ENCODE measurements around the gene SPTBN1.

Gene SPTBN1

DNA sequence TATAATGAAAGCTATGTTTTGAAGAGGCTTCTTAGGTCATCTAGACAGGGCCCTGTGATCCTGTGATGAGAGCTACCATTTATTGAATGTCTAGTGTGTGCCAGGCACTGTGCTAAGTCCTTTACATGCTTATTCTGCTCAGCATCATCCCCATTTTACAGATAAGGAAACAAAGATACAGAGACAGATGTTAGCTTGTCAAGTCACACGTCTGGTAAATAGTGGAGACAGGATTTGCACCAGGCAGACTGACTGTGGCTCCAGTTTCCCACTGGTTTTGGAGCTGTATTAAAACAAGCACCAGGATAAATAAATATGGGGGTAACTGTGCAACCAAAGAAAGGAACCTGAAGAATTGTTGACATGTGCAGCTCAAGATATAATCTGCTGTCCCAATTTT is 248.1 kb downstream of the SPTBN1 start:
- Histone ChIP-seq H3K4me3 (ENCODE audit: low read depth, low read length, poor library complexity, severe bottlenecking) (no peak overlapping the region), H3K9me2 (ENCODE audit: low read depth, low read length) (no peaks in the 10 kb centered on the region), H3K27me3 (ENCODE audit: insufficient read depth, low read length) (no peaks in the 10 kb centered on the region), H3F3A (ENCODE audit: insufficient read depth, low read length) (no peaks in the 10 kb centered on the region), H4K20me1 (ENCODE audit: insufficient read depth, low read length) (no peaks in the 10 kb centered on the region), H3K79me2 (ENCODE audit: insufficient read depth, low read length) (no peaks in the 10 kb centered on the region), H2AFZ (ENCODE audit: low read length) (0 out of 2 replicates have a peak overlapping the region, but pooled peaks have one; percentile 52), H3K9me3 (ENCODE audit: low read length) (no peaks in the 10 kb centered on the region), H3K4me1 (ENCODE audit: insufficient read depth, low read length, severe bottlenecking) (peaks cover 13% of the 10 kb centered on the region), H3K9ac (ENCODE audit: low read length) (no peak overlapping the region), H3K4me2 (ENCODE audit: low read length) (no peak overlapping the region), H3K27ac (ENCODE audit: low read depth, low read length, poor library complexity, severe bottlenecking) (no peak overlapping the region), H3K36me3 (ENCODE audit: insufficient read depth, low read length) (no peaks in the 10 kb centered on the region)
- no peak for TF ChIP-seq EZH2 (IDR thresholded peaks at IDR 0.05; ENCODE audit: borderline replicate concordance, low read length)
- TF ChIP-seq, protein P1, sequence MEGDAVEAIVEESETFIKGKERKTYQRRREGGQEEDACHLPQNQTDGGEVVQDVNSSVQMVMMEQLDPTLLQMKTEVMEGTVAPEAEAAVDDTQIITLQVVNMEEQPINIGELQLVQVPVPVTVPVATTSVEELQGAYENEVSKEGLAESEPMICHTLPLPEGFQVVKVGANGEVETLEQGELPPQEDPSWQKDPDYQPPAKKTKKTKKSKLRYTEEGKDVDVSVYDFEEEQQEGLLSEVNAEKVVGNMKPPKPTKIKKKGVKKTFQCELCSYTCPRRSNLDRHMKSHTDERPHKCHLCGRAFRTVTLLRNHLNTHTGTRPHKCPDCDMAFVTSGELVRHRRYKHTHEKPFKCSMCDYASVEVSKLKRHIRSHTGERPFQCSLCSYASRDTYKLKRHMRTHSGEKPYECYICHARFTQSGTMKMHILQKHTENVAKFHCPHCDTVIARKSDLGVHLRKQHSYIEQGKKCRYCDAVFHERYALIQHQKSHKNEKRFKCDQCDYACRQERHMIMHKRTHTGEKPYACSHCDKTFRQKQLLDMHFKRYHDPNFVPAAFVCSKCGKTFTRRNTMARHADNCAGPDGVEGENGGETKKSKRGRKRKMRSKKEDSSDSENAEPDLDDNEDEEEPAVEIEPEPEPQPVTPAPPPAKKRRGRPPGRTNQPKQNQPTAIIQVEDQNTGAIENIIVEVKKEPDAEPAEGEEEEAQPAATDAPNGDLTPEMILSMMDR (IDR thresholded peaks at IDR 0.05; ENCODE audit: low read length) = no peak

DNA sequence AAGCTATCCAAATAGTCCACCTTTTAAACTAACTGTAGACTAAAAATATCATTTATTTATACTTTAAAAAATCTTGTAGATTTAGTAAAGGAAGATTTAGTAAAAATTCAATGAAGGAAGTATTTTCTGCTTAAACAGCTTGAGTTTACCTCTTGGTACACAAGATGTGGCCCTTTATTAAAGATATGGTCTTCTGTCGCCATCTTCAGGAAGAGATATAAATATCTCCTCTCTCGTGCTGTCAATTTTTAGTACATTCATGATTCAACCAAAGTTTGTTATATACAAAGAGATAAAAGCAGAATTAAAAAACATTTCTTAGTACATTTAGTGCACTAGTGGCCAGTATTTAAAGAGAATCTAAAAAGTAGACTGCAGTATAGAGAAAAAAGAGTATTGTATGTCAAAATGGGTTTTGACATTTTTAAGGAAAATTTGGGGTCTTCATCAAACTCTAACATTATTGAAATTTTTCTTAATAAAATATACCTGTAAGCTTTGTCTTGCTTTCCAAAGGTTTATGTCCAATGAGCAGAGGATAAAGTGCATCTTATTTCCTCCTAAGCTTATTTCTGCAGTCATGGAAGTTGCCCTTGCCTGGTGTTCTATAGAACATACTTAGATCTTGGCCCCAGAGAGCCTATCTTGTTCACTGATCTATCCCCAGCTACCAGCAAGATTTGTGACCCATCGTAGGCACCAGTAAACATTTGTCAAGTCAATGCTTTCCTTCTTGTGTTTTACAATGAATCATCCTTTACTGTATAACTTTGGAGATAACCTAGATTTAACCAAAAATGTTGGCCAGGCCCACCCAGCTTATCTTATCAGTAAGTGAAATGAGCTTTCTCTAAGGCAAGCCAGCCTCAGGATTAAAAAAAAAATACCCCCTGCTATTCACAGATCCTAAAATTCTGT is 248.8 kb downstream of the SPTBN1 start:
- Histone ChIP-seq H3K9me2 (ENCODE audit: low read depth, low read length) (no peaks in the 10 kb centered on the region), H3K4me3 (ENCODE audit: low read depth, low read length, poor library complexity, severe bottlenecking) (no peak overlapping the region), H3K9ac (ENCODE audit: low read length) (no peak overlapping the region), H3K79me2 (ENCODE audit: insufficient read depth, low read length) (no peaks in the 10 kb centered on the region), H3K4me2 (ENCODE audit: low read length) (no peak overlapping the region), H3K9me3 (ENCODE audit: low read length) (no peaks in the 10 kb centered on the region), H2AFZ (ENCODE audit: low read length) (0 out of 2 replicates have a peak overlapping the region, but pooled peaks have one; percentile 52), H3F3A (ENCODE audit: insufficient read depth, low read length) (no peaks in the 10 kb centered on the region), H3K4me1 (ENCODE audit: insufficient read depth, low read length, severe bottlenecking) (peaks cover 18% of the 10 kb centered on the region), H3K27me3 (ENCODE audit: insufficient read depth, low read length) (no peaks in the 10 kb centered on the region), H3K27ac (ENCODE audit: low read depth, low read length, poor library complexity, severe bottlenecking) (no peak overlapping the region), H3K36me3 (ENCODE audit: insufficient read depth, low read length) (no peaks in the 10 kb centered on the region), H4K20me1 (ENCODE audit: insufficient read depth, low read length) (no peaks in the 10 kb centered on the region)
- no peak for TF ChIP-seq EZH2 (IDR thresholded peaks at IDR 0.05; ENCODE audit: borderline replicate concordance, low read length)
- TF ChIP-seq, protein P1 (IDR thresholded peaks at IDR 0.05; ENCODE audit: low read length) = peak; percentile 62

DNA sequence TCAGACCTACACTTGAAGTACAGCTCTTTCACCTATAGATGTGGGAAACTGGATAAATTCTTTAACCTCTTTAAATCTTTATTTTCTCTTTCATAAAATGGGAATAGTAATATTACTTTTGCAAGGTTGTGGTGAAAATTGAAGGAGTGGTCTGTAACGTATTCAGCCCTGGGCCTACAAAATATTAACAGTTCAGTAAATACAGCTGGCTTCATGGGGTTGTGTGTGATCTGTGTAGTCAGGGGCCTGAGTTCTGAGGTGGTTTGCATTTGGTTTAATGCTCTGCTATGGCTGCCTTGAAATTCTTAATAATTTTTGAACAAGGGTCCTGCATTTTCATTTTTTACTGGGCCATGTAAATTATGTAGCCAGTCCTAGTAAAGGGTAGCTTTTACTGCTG is 250.5 kb downstream of the SPTBN1 start:
- H4K20me1 ChIP-seq (ENCODE audit: insufficient read depth, low read length) = no peaks in the 10 kb centered on the region
- no peak overlapping the region for H2AFZ ChIP-seq (ENCODE audit: low read length)
- TF ChIP-seq, protein P1 (IDR thresholded peaks at IDR 0.05; ENCODE audit: low read length) = no peak
- TF ChIP-seq EZH2 (IDR thresholded peaks at IDR 0.05; ENCODE audit: borderline replicate concordance, low read length) = no peak
- no peak overlapping the region for H3K9ac ChIP-seq (ENCODE audit: low read length)
- no peak overlapping the region for H3K4me3 ChIP-seq (ENCODE audit: low read depth, low read length, poor library complexity, severe bottlenecking)
- H3K4me2 ChIP-seq (ENCODE audit: low read length) = no peak overlapping the region
- no peaks in the 10 kb centered on the region for H3K79me2 ChIP-seq (ENCODE audit: insufficient read depth, low read length)
- no peaks in the 10 kb centered on the region for H3K27me3 ChIP-seq (ENCODE audit: insufficient read depth, low read length)
- H3K9me3 ChIP-seq (ENCODE audit: low read length) = no peaks in the 10 kb centered on the region
- no peaks in the 10 kb centered on the region for H3K9me2 ChIP-seq (ENCODE audit: low read depth, low read length)
- H3K4me1 ChIP-seq (ENCODE audit: insufficient read depth, low read length, severe bottlenecking) = peaks cover 18% of the 10 kb centered on the region
- H3F3A ChIP-seq (ENCODE audit: insufficient read depth, low read length) = no peaks in the 10 kb centered on the region
- no peaks in the 10 kb centered on the region for H3K36me3 ChIP-seq (ENCODE audit: insufficient read depth, low read length)
- no peak overlapping the region for H3K27ac ChIP-seq (ENCODE audit: low read depth, low read length, poor library complexity, severe bottlenecking)

Measured in OCI-LY1 (cell line).